OCI-LY7 (cell line): Measurements from ENCODE around the gene FANCB. TPM values are rescaled to one million over a fixed set of nuclear protein-coding genes. Genes with fewer than 3 reads are reported as not detected.

Experiments used
- BruUV-seq: library from RNA; stranded (reverse); fragments of 400-500 nt; replicated peaks from 2 replicates; lab custom pipeline; 2021; lab: Mats Ljungman, UMichigan
- CTCF ChIA-PET: fragments of 300-600 bp; sonication (Branson Sonifier 250); formaldehyde crosslinking; loops from one replicate; lab custom pipeline; 2022; ENCODE audit warnings: antibody characterized with exemption; ENCODE audit not compliant: unreplicated experiment; lab: Charles Lee
- POLR2A ChIA-PET: fragments of 300-600 bp; sonication (Branson Sonifier 250); formaldehyde crosslinking; loops from one replicate; lab custom pipeline; 2022; ENCODE audit warnings: antibody characterized with exemption; lab: Charles Lee
- DNase-seq: peaks from one replicate; pipeline ENCODE4 v3.0.0-alpha.2; 2015; ENCODE audit warnings: low spot score
- H2AFZ ChIP-seq: fragments of 200-600 bp; sonication (generic), shearing (Covaris generic); 2 replicates; pipeline ENCODE4 v1.6.1; 2014; ENCODE audit warnings: mild to moderate bottlenecking, antibody characterized with exemption, low read length, moderate library complexity
- H3K27ac ChIP-seq: fragments of 200-600 bp; sonication (generic); 2 replicates; pipeline ENCODE4 v1.5.1; 2014; ENCODE audit warnings: mixed run types, low read depth, mild to moderate bottlenecking, moderate library complexity, low read length, inconsistent platforms; ENCODE audit not compliant: poor library complexity, severe bottlenecking
- H3K36me3 ChIP-seq: fragments of 200-600 bp; sonication (generic); 2 replicates; pipeline ENCODE4 v1.6.1; 2014; ENCODE audit warnings: mild to moderate bottlenecking, antibody characterized with exemption, low read length, moderate library complexity, mixed read lengths; ENCODE audit not compliant: insufficient read depth
- H3K4me1 ChIP-seq: fragments of 200-600 bp; sonication (generic); 2 replicates; pipeline ENCODE4 v1.5.1; 2014; ENCODE audit warnings: mild to moderate bottlenecking, low read length; ENCODE audit not compliant: insufficient read depth, poor library complexity, severe bottlenecking
- H3K4me2 ChIP-seq: fragments of 200-600 bp; sonication (generic); 2 replicates; pipeline ENCODE4 v1.6.1; 2014; ENCODE audit warnings: mild to moderate bottlenecking, low read length
- H3K4me3 ChIP-seq: fragments of 200-600 bp; sonication (generic); 2 replicates; pipeline ENCODE4 v1.5.1; 2014; ENCODE audit warnings: mild to moderate bottlenecking, low read depth, low read length; ENCODE audit not compliant: poor library complexity, severe bottlenecking
- H3K79me2 ChIP-seq: fragments of 200-600 bp; sonication (generic); 2 replicates; pipeline ENCODE4 v1.6.1; 2016; ENCODE audit warnings: low read depth, mild to moderate bottlenecking, low read length, moderate library complexity, mixed read lengths; ENCODE audit not compliant: insufficient read depth
- H3K9me2 ChIP-seq: fragments of 200-600 bp; sonication (generic); 2 replicates; pipeline ENCODE4 v1.6.1; 2016; ENCODE audit warnings: mild to moderate bottlenecking, low read length, mixed read lengths; ENCODE audit not compliant: insufficient read depth
- H3K9me3 ChIP-seq: fragments of 200-600 bp; sonication (generic); 2 replicates; pipeline ENCODE4 v1.6.1; 2014; ENCODE audit warnings: mild to moderate bottlenecking, mixed run types, low read length, mixed read lengths
- H4K20me1 ChIP-seq: fragments of 200-600 bp; sonication (generic); 2 replicates; pipeline ENCODE4 v1.6.1; 2014; ENCODE audit warnings: mild to moderate bottlenecking, antibody characterized with exemption, low read length, moderate library complexity, mixed read lengths; ENCODE audit not compliant: insufficient read depth
- CTCF ChIP-seq: fragments of 200-600 bp; sonication (generic); conservative IDR thresholded peaks from 2 replicates; pipeline ENCODE4 v1.5.1; 2014; ENCODE audit warnings: mild to moderate bottlenecking, antibody characterized with exemption, low read length, moderate library complexity, mixed read lengths
- EZH2phosphoT487 ChIP-seq: fragments of 200-600 bp; sonication (generic); IDR thresholded peaks from 2 replicates; pipeline ENCODE4 v1.6.1; 2018; ENCODE audit warnings: low read depth, borderline replicate concordance, mild to moderate bottlenecking, mixed run types, antibody characterized with exemption, low read length, moderate library complexity, mixed read lengths
- intact Hi-C: fragments of 100-400 bp; cut with micrococcal nuclease; formaldehyde crosslinking; loops from one replicate; pipeline ENCODE4 v1.10.0; 2022; ENCODE audit not compliant: unreplicated experiment
- total RNA-seq, 2 experiments: library from RNA; depleted of rRNA in 1 of 2; stranded (reverse); fragments of >200 nt in 1 of 2; shearing (Covaris generic) in 1 of 2; gene quantifications; 2 replicates each; pipeline ENCODE4 v1.2.3, GENCODE V29; 2014 to 2022

Gene FANCB
- total RNA-seq, 2 experiments from 2014 or later = 15.2 to 23.7 TPM

GRCh38 chrX:14883826-14884225, 11.0 kb upstream of the FANCB start:
- Histone ChIP-seq H3K36me3 (no peaks in the 10 kb centered on the region), H3K4me3 (no peak overlapping the region), H3K9me3 (no peaks in the 10 kb centered on the region), H2AFZ (no peak overlapping the region), H3K4me2 (no peak overlapping the region), H3K4me1 (no peaks in the 10 kb centered on the region), H3K27ac (no peak overlapping the region), H4K20me1 (no peaks in the 10 kb centered on the region), H3K79me2 (no peaks in the 10 kb centered on the region), H3K9me2 (no peaks in the 10 kb centered on the region)
- ChIA-PET POLR2A (no interaction called here), CTCF (no interaction called here)
- no TSS peak for BruUV-seq
- TF ChIP-seq CTCF (no peak), EZH2phosphoT487 (no peak)
- intact Hi-C loops = no loop called here
- no peak for DNase-seq

GRCh38 chrX:14875624-14876023, 2.8 kb upstream of the FANCB start:
- ChIA-PET POLR2A (no interaction called here), CTCF (no interaction called here)
- H3K27ac ChIP-seq = no peak overlapping the region
- H2AFZ ChIP-seq = no peak overlapping the region
- H3K9me2 ChIP-seq = no peaks in the 10 kb centered on the region
- no peaks in the 10 kb centered on the region for H4K20me1 ChIP-seq
- no TSS peak for BruUV-seq
- peaks cover 10% of the 10 kb centered on the region for H3K4me1 ChIP-seq
- no peaks in the 10 kb centered on the region; the same call in 1 of the 2 replicates for H3K36me3 ChIP-seq
- no peak for DNase-seq
- no peak for TF ChIP-seq CTCF
- H3K4me3 ChIP-seq = no peak overlapping the region
- peaks cover 32% of the 10 kb centered on the region for H3K79me2 ChIP-seq
- intact Hi-C loops = loop anchor here (10.0 kb wide), 2 partner anchors 919 to 1121 kb away; partner anchors contain the start of gene ZRSR2
- H3K4me2 ChIP-seq = no peak overlapping the region
- H3K9me3 ChIP-seq = no peaks in the 10 kb centered on the region

DNA sequence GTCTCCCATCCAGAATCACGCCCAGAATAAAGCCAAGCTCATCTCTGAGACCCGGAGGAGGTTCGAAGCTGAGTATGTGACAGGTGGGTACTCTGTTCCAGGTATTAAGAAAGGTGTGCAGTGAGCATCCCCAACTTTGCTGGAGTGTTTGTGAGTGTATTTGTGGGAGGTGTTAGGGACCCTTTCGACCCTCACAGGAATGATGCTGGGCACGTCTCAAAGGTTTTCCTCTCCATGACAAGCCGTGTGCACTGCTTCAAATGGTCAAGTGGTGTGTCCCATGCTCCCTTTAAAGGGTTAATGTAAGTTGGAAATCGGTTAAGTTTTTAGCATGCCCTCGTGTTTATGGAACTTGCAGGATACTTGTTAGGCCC, 794 bp upstream of the FANCB start:
- Histone ChIP-seq H3K9me3 (no peaks in the 10 kb centered on the region), H3K4me1 (peaks cover 10% of the 10 kb centered on the region), H3K27ac (peak overlapping the region; percentile 53), H3K4me3 (peak overlapping the region; percentile 88), H3K4me2 (peak overlapping the region; percentile 96), H3K36me3 (peaks cover 6% of the 10 kb centered on the region), H2AFZ (peak overlapping the region; percentile 78; the same call in 1 of the 2 replicates), H3K9me2 (no peaks in the 10 kb centered on the region), H3K79me2 (peaks cover 52% of the 10 kb centered on the region), H4K20me1 (no peaks in the 10 kb centered on the region)
- TSS peak; percentile 72 for BruUV-seq
- TF ChIP-seq EZH2phosphoT487 (no peak), CTCF (no peak)
- POLR2A ChIA-PET = interaction anchor here (0.7 to 1.0 kb wide), 2 partner anchors 9 to 12 kb away, joined by 3 read pairs; no protein-coding TSS in a partner anchor
- CTCF ChIA-PET = no interaction called here
- DNase-seq = no peak
- intact Hi-C loops = loop anchor here (10.0 kb wide), 2 partner anchors 921 to 1119 kb away; partner anchors contain the start of gene ZRSR2
